Adrenal gland (tissue), 12 donors: Measurements from ENCODE around the gene PLEKHA7. TPM values are rescaled to one million over a fixed set of nuclear protein-coding genes. Genes with fewer than 3 reads are reported as not detected.

ENCODE experiments used
- DNase-seq, 7 donors: peaks; one replicate each; pipeline ENCODE4 v3.0.0-alpha.2; 2019 to 2020
- H3K27ac ChIP-seq, 5 donors: fragments of 200-600 bp; sonication (generic) in 4 of 5; 1 replicate in 3 of 5; 2 replicates in 2 of 5; pipeline versions ENCODE4 v1.5.1 to v1.8.0; 2016 to 2020; ENCODE audit warnings: mild to moderate bottlenecking in 1 of 5
- H3K27me3 ChIP-seq: fragments of 200-600 bp; 2 replicates; pipeline ENCODE4 v1.8.0; 2021
- H3K36me3 ChIP-seq, 2 donors: fragments of 200-600 bp; replicated peaks in 1 of 2; 1 replicate in 1 of 2; 2 replicates in 1 of 2; pipeline versions ENCODE4 v1.5.1 to v1.8.0; 2018 to 2022
- H3K4me1 ChIP-seq, 2 donors: fragments of 200-600 bp; replicated peaks in 1 of 2; 1 replicate in 1 of 2; 2 replicates in 1 of 2; pipeline versions ENCODE4 v1.5.1 to v1.8.0; 2018 to 2021
- H3K4me3 ChIP-seq, 4 donors: fragments of 200-600 bp; sonication (generic) in 3 of 4; one replicate each; pipeline ENCODE4 v1.5.1; 2016 to 2018
- H3K9me3 ChIP-seq, 3 donors: fragments of 200-600 bp; sonication (generic) in 1 of 3; replicated peaks in 1 of 3; 1 replicate in 2 of 3; 2 replicates in 1 of 3; pipeline versions ENCODE4 v1.5.1 to v1.8.0; 2016 to 2021
- CTCF ChIP-seq, 6 experiments: fragments of 450-650 bp in 4 of 6; fragments of 200-600 bp in 2 of 6; sonication (generic) in 1 of 6; IDR thresholded peaks; 1 replicate in 5 of 6; 2 replicates in 1 of 6; pipeline versions ENCODE4 v1.5.1 to v1.8.0; 2016 to 2021; ENCODE audit warnings: antibody characterized with exemption in 6 of 6, mild to moderate bottlenecking in 2 of 6, moderate library complexity in 1 of 6
- POLR2A ChIP-seq, 2 donors: fragments of 450-650 bp; IDR thresholded peaks; one replicate each; pipeline ENCODE4 v1.6.1; 2017; ENCODE audit warnings: antibody characterized with exemption in 2 of 2, mild to moderate bottlenecking in 2 of 2, moderate library complexity in 1 of 2
- WGBS, 4 donors: extraction: QIAGEN DNeasy Blood & Tissue Kit in 2 of 4; methylation state at CpG; one replicate each; pipeline versions ENCODE4 v1.1.5 to v1.1.7; 2013 to 2017; 5-methylcytosine and 5-hydroxymethylcytosine counted together
- intact Hi-C, 2 donors: fragments of 100-400 bp; cut with DNase I; formaldehyde crosslinking; loops; one replicate each; pipeline versions ENCODE4 v1.14.1 to v1.15.0; 2022 to 2023
- polyA plus RNA-seq, 3 donors: library from polyadenylated mRNA; stranded (reverse); fragments of 200-250 nt in 2 of 3; fragments of 350-450 nt in 1 of 3; fragmentation: Illumina TruSeq in 1 of 3; extraction: RNeasy Lipid Tissue Mini Kit (QIAGEN cat#74804) in 1 of 3; gene quantifications; one replicate each; pipeline ENCODE4 v1.2.3, GENCODE V29; 2013 to 2014
- total RNA-seq, 9 donors: library from RNA; depleted of rRNA in 4 of 9; stranded (reverse); fragments of >200 nt in 4 of 9; fragments of 120-200 nt in 1 of 9; fragmentation: NEBNext Ultra II Directional in 1 of 9; extraction: Animal tissue kit (Norgen Biotek cat#: 25700) in 1 of 9; gene quantifications; one replicate each; pipeline versions ENCODE4 v1.1.0 to v1.2.4, GENCODE V29; 2013 to 2023
- donor health status: healthy with polysubstance abuse.
- donor health status: Bipolar disorder and iron deficiency.
- donor health status: DM: yes; HTN: yes; CAD: no.
- donor health status: DM: no; HTN: no; CAD: no.
- donor health status: DM: no; HTN: no; CAD: no.
- donor health status: DM: yes; HTN: yes; CAD: no.

The PLEKHA7 gene
- total and polyA plus RNA-seq, 12 donors = 0.54 to 23.7 (median 2.7) TPM

- Histone ChIP-seq H3K4me1 (no peaks in the 10 kb centered on the region), H3K27ac (no peak overlapping the region)
- WGBS, 4 donors = 81 to 96% (median 87%) methylated on average over 1 of the region's 1 CpG
Observed at GRCh38 chr11:16898274-16898985, 115.8 kb downstream of the PLEKHA7 start.

GRCh38 chr11:16897470-16898061, 116.6 kb downstream of the PLEKHA7 start:
- Histone ChIP-seq H3K4me3 (no peak overlapping the region), H3K27ac (no peak overlapping the region), H3K36me3 (no peaks in the 10 kb centered on the region), H3K27me3 (no peaks in the 10 kb centered on the region), H3K4me1 (no peaks in the 10 kb centered on the region), H3K9me3 (no peaks in the 10 kb centered on the region)
- DNase-seq = no peak
- 60 to 73% (median 65%) methylated on average over 7 of the region's 7 CpGs for WGBS, 4 donors
- no peak for TF ChIP-seq CTCF (IDR thresholded peaks at IDR 0.05)
- no peak for TF ChIP-seq POLR2A (IDR thresholded peaks at IDR 0.05)
- intact Hi-C loops = no loop called here

More at GRCh38 chr11:16898274-16898985, 115.8 kb downstream of the PLEKHA7 start:
- no peaks in the 10 kb centered on the region for H3K36me3 ChIP-seq
- H3K4me3 ChIP-seq = no peak overlapping the region
- H3K27me3 ChIP-seq = no peaks in the 10 kb centered on the region
- intact Hi-C loops = no loop called here
- no peaks in the 10 kb centered on the region for H3K9me3 ChIP-seq
- TF ChIP-seq CTCF (IDR thresholded peaks at IDR 0.05) (no peak), POLR2A (IDR thresholded peaks at IDR 0.05) (no peak)
- DNase-seq = no peak

GRCh38 chr11:16896729-16897469, 117.3 kb downstream of the PLEKHA7 start:
- intact Hi-C loops = no loop called here
- Histone ChIP-seq H3K27me3 (no peaks in the 10 kb centered on the region), H3K4me3 (no peak overlapping the region), H3K9me3 (no peaks in the 10 kb centered on the region), H3K4me1 (no peaks in the 10 kb centered on the region), H3K27ac (no peak overlapping the region), H3K36me3 (no peaks in the 10 kb centered on the region)
- no peak for TF ChIP-seq POLR2A (IDR thresholded peaks at IDR 0.05)
- TF ChIP-seq CTCF (IDR thresholded peaks at IDR 0.05) = no peak
- no peak for DNase-seq
- 79 to 83% (median 81%) methylated on average over 7 of the region's 7 CpGs for WGBS, 4 donors

- WGBS, 4 donors = 70 to 84% (median 75%) methylated on average over 3 of the region's 3 CpGs
- TF ChIP-seq CTCF (IDR thresholded peaks at IDR 0.05) (no peak), POLR2A (IDR thresholded peaks at IDR 0.05) (no peak)
- no peaks in the 10 kb centered on the region for H3K4me1 ChIP-seq
- no peak overlapping the region for H3K4me3 ChIP-seq
- H3K36me3 ChIP-seq = no peaks in the 10 kb centered on the region
- DNase-seq = no peak
- H3K9me3 ChIP-seq = peaks cover 0 to 1% (median 0%) of the 10 kb centered on the region in 3 donors
- no peak overlapping the region for H3K27ac ChIP-seq
- intact Hi-C loops = no loop called here
- no peaks in the 10 kb centered on the region for H3K27me3 ChIP-seq
Observed at GRCh38 chr11:16895306-16895705, 118.9 kb downstream of the PLEKHA7 start.
